Kasumi-1 (cell line): ENCODE data around the gene SYNGAP1.

Experiments used
- DNase-seq, 2 experiments: peaks; one replicate each; lab custom pipeline; 2025; lab: John Stamatoyannopoulos, UW

SYNGAP1 gene

DNA sequence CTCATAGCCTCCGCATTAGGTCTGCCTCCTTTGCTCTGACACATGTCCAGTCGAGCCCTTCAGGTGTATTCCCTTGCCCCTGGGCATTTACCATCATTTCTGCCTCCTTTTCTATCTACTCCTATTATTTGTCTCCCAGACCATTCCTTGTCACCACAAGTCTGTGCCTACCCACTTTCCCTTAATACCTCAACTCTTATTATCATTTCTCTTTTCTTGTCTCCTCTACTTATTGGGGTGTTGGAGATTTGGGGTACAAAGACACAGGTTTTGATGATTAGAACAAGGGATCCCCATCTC lies 1.4 kb downstream of the SYNGAP1 start:
- no peak for DNase-seq

DNA sequence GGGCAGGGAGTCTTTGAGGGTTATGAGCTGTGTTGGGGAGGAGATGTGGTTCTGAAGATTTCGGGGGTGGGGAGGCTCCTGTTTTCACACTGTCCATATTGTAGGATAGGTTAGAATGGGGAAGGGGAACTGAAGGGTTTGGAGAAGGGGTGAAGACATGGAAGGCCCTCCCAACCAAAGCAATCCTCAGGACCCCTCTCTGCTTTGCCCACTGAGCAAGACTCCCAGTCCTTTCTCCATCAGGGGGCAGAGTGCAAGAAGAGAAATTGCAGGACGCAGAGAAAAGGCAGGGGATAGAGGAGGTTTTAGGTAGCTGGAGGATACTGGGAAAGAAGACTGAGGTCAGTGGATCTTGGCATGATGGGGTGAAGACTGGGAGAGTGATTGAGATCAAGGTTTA lies 3.9 kb downstream of the SYNGAP1 start:
- no peak for DNase-seq

DNA sequence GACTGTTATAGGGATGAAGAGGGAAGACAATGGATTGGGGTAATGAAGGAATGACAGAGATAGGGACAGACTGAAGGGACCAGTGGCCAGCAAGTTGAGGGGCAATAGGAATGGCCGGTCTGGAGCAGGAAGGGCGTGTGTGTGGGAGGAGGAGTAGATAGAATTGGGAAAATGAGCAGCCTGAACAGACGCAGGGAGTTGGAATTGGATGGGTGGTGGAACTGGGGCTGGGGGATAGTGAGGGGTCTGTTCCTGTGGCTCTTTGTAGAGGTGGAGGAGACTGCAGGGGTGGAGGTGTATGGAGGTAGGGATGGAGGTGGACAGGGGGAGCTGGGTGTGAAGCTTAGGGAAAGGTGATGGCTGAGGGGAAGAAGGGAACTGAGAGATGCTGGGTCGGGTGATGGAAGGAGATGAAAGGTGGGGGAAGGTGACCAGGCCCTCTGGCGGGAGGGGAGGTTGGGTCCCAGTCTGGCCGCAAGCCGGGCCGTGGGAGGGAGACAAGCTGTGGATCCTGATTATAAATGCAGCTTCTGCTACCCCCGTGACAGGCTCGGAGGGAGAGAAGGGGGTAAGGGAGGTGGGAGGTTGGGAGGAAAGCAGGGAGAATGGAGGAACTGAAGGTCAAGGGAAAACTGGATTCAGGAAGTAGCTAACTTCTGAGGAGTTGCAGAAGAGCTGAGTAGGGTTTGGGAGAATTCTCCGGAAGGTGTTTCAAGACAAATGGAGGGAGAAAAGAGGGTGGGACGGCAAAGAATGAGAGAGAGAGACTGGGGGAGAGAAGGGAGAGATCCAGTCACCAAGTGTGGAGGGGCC lies 5.2 kb downstream of the SYNGAP1 start:
- DNase-seq, result no peak

DNA sequence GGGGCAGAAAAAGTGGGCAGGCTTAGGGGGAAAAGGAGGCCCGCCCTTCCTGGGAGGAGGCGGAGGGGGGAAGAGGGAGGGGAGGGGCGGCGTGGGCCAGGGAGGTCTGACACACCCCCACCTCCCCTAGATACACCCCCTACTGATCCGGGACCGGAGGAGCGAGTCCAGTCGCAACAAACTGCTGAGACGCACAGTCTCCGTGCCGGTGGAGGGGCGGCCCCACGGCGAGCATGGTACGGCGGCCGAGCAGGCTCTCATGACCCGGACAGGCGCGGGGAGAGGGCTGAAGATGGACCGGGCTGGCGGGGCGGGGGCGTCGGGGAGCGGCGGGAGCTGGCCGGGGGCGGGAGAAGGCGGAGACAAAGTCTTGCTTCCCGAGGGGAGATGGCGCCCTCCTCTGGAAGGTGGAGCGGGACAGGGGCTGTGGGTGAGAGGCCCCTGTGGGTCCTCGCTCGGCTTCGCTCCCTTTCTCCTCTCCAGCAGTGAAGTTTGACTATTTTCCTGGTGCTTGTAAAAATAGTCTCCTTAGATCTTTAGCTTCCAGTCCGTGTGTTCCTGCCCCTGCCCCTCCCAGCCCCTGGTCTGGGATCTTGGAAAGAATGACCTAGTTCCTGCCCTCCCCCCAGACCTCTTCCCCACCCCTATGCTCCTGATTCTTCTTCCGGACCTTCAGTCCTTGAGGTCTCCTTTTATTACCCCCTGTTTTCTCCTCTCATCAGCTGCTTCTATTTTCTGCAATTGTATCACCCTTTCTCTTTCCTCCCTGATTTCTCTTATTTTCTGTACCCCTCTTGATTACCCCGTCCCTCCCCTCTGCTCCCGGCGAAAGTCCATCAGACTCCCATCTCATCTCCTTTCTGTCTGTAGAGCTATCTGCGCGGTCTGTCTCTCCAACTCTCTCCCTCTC lies 6.1 kb downstream of the SYNGAP1 start:
- peak; percentile 84 to 86 for DNase-seq

DNA sequence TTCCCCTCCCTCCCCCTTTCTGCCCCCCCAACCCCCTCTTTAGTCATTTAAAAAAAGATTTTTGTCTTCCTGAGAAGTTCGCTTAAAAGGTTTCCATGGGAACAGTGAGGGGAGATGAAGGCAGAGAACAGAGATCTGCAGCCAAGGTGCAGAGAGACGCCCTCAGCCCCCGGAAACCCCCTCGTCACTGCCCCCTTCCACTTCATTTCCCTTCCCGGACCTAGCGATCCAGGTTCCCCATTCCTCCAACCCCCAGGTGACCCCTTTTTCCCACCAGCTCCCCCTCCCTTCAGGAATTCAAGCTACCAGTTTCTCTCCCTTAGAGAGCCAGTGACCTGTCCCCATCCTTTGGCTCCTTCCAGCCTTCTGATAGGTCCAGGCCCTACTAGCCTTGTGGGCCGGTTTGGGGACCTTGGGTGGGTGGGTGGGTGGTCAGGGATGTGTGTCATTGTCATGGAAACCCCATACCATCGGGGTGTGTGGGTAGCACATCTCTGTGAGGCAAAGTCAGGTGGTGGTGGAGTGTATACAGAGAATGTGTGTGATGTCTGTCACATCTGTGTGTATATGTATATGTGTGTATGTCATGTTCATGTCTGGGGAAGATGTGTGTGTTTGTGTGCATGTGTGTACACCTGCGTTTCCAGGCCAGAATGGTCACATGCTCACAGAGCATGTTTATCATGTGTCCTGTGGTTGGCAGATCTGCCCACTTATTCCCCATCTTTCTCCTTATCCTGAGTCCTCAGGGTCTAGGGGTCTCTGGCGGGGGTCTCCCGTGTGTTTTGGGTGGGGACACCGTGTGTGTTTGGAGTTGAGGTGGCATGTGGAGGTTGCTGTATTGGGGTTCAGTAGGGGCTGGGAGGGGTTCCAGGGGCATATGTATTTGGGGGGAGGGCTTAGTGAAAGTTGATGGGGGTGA lies 7.0 kb downstream of the SYNGAP1 start:
- DNase-seq, result no peak

DNA sequence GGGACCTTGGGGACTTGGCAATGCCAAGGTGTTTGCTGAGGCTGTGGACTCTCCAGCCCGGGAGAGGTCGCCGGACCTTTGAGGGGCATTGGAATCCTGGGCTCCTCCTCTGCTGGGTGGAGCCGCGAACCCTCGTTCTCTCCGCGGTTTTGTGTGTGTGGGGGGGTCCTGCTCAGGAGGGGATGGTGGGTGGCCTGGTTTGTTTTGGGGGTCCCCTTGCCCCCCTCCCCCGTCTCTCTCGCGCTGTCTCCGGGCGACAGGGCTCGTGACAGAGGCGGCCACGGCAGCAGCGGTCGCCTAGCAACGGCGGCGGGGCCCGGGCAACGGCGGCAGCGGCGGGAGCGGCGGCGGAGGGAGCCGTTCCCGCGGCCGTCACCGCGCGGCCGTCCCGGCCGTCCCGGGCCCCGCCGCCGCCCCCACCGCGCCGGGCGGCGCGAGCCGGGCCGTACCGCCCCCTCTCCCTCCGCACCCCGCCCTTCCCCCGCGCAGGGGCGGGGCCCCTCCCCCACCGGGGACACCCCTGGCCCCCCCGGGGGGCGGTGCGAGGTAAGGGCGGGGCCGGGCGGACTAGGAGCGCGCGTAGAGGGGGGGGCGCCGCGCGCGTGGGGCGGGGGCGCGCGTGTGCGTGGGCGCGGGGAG lies 7.8 kb downstream of the SYNGAP1 start:
- peak in 1 of 2 experiments; percentile 28 for DNase-seq

DNA sequence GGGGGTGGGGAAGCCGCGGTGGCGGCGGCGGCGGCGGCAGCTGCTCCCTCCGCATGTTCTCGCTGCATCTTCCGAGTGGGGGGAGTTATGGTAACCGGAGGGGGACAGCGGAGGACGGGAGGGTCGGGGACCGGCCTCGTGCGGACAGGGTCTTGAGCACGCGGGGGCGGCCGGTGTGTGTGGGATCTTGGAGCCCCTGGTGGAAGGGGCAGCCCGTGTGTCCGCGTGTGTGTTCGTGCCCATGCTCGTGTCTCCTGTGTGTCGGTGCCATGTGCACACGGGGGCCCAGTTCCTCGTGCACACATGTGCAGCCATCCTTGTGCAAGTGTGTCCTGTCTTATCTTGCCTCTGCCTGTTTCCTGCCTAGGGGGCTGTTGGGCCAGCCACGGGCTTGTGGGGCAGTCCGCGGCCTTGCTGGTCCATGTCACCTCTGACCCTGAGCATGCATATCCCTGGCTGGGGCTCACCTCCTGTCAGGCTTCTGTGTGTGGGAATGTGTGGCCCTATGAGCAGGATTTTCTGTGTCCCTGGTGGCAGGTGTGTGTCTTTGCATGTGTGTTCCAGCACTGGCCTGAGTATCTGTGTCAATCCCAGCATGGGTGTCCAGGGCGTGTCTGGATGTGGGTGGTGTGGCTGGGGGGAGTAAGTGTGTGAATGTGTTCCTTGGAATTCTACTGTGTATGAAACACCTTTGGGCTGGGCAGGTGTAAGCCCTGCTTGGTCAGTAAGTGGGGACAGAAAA lies 8.5 kb downstream of the SYNGAP1 start:
- peak; percentile 52 to 69 for DNase-seq

DNA sequence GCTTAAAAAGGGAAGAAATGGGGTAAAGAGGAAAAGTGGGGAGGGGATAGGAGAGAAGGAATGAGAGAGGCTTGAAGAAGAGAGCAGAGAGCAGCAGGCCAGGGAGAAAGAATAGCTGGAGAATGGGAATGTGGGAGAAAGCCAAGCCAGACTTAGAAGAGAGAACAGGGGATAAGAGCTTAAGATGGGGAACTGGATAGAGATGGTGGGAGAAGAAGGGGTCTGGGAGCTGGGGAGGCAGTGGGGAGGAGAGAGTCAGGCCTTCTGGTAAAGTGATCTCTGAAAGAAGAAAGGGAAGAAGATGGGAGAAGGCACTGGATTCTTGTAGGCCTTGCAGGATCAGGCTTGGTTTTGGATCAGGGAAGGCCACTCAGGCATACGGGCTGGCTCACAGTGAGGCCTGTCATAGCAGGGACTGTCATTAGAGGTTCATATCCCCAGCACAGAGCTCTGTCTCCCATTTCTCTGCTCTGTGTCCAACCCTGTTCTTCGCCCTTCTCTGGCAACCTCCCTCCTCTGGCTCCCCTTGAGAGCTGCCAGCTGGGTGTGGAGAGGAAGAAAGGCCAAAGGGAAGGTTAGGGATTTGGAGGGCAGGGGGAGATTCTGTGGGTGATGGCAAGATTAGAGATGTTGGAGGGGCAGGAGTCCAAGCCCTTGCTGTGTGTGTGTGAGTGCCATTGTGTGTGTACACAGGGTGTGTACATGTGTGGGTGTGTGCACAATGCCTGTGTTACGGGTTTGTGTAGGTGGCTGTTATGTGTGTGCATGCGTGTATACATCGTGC lies 9.3 kb downstream of the SYNGAP1 start:
- DNase-seq, result no peak

DNA sequence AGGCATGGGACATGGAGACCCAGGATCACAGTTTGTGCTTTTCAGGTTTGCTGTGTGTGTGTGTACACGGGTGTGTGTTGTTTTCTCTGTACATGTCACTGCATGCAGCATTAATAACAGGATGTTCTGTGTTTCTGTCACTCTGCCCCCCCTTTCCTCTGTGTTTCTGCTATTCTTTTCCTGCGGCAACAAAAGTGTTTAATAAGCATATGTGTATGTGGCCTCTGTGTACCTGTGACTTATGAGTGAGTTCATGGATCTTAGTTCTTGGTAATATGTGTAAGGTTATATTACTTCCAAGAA lies 9.8 kb downstream of the SYNGAP1 start:
- DNase-seq, result no peak

DNA sequence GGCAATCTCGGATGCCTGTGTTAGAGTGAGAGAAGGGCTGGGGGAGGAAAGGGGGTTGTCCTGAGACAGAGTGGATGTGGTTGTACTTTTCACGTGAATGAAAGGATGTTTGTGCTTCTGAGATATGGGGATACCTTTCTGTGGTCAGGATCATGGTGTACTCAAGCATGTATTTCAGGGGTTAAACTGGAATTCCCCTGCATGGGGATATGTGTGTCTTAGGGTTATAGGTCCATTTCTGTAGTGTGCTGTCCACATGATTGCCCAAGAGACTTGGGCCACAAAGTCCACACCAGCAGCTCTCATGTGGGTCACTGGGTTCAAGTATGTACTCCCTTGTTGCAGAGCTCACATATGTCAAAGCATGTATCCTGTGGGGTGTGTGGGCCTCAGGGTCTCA lies 10.5 kb downstream of the SYNGAP1 start:
- DNase-seq, result no peak

DNA sequence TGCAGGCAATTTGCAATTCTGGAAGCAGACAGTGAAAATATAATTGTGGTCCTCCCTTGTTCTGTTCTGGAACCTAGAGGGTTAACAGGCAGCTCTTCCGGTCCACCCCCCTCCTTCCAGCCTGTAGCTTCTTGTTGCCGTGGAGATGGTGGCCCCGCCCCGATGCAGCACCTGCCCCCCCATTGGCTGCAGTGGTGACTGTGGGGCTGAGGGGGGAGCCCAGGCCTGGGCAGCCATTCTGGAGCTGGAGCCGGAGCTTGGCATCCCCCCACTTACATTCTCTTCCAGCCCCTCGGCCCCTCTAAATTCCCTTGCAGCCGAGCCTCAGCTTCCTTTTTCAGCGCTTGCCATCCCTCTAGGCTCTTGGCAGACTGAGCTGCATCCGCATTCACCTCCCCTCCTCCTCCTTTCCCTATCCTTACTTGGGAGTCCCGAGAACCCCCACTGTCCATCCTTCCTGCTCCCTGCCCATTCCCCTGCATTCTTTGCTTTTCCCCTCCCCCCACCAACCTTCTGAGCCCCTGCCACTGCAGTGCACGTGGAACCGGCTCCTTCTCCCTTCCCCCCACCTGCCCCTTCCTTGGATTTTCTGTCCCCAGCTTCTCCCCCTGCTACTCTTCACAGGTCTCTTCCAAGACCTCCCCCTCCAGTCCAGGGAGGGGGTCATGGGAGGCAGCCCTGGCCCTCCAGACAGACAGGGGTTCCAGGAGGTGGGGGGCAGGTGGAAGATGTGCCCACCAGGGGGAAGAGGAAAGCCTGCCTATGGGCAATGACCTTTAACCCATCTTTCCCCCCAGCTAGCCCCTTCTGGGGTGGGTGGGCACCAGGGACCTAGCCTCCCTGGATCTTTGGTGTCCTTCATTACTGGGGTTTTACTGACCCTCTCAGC lies 11.4 kb downstream of the SYNGAP1 start:
- DNase-seq, result peak; percentile 83 to 88

DNA sequence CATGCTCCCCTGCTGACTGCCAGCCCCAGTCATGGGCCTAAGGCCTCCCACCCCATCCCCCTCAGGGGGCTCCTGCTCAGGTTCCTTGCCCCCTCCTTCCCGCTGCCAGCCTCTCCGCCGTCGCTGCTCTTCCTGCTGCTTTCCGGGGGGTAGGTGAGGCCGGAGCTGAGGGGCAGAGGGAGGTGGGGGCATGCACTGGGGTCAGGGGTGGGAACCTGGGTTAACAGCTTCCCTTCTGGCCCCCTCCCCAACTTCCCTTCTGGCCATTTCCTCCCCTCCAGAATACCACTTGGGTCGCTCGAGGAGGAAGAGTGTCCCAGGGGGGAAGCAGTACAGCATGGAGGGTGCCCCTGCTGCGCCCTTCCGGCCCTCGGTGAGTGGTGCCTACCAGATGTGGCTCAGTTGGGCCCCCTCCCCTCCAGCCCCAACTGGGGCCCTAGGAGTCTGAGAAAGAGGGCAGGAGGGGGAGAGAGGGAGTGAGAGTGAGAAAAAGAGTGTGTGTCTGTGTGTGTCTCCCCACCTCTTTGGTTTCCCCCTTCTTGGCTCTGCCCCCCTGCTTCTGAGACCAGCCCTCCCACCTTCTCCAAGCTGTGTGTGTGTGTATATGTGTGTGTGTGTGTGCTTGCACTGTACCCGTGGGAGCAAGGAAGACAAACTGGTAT lies 12.1 kb downstream of the SYNGAP1 start:
- DNase-seq, result peak; percentile 62 to 82

DNA sequence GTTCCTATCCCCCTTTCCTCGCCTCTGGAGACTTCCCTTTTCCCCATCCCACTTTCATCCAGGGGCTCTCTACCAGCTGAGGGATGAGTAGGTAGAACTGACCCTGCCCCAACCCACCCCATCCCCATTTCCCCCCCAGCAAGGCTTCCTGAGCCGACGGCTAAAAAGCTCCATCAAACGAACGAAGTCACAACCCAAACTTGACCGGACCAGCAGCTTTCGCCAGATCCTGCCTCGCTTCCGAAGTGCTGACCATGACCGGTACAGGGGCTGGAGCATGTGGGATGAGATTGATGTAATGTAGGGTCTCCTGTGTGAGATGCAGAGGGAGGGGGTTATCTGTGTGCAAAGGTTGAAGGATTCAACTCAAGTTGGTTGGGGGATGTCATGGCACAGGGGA lies 12.7 kb downstream of the SYNGAP1 start:
- DNase-seq, result no peak

DNA sequence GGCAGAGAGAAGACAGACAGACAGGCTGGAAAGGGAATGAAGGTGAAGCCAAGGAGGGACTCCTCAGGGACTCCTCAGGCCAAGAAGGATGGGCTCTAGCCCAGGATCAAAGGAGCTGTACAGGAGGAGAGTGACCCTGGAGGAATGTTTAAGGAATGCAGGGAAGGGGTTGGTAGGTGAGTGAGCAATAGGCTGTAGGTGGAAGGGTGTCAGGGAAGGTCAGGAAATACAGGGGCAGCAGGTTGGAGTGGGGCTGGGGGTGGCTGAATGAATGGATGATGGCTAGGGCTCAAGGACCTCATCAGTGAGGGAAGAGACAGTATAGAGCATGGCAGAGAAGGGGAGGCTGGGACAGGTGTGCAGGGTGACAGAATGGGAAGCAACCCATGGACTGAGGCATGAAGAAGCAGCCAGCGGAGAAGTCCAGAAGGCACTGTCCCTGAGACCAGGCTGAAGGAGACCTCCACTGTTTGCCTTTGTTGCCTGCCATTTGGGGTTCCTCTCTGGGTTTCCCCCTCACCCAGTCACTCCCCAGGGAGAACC lies 13.2 kb downstream of the SYNGAP1 start:
- no peak for DNase-seq

DNA sequence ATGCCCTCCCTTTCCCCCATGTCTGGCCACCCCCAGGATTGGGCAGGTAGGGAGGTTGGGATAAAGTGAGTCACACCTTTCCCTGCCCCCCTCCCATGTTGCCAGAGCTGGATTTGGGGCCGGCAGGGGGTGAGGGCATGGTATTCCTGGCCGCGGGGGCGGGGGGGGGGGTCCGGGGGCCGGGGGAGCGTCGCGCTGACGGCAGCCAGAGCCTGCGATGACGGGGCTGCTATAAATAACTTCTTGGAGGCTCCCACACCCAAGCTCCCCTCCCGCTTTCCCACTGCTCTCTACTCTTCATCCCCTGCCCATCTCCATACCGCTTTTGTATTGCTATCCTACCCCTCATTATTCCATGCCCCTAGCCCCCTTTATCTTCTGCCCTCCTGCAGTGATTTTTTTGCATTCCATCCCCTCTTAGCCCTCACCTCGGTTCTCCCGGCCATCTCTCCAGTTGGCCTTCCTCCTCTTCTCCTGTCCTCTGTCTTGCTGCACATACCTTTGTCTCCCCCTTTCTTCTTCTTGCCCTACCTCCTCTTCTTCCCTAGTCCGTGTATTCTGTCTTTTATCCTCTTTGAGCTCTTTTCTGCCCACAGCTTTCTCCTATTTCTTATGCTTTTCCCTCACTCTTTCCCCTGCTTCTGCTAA lies 13.8 kb downstream of the SYNGAP1 start:
- DNase-seq, result no peak

DNA sequence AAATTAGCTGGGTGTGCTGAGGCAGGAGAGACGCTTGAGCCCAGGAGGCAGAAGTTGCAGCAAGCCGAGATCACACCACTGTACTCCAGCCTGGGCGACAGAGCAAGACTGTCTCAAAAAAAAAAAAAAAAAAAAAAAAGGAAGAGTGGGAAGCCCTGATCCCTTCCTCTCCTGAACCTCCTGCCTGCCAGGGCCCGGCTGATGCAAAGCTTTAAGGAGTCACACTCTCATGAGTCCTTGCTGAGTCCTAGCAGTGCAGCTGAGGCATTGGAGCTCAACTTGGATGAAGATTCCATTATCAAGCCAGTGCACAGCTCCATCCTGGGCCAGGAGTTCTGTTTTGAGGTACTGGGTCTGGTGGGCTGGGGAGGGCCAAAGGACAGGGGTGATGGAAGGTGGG lies 15.1 kb downstream of the SYNGAP1 start:
- no peak for DNase-seq

DNA sequence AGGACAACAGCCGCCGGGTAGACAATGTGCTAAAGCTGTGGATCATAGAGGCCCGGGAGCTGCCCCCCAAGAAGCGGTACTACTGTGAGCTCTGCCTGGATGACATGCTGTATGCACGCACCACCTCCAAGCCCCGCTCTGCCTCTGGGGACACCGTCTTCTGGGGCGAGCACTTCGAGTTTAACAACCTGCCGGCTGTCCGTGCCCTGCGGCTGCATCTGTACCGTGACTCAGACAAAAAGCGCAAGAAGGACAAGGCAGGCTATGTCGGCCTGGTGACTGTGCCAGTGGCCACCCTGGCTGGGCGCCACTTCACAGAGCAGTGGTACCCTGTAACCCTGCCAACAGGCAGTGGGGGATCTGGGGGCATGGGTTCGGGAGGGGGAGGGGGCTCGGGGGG lies 17.8 kb downstream of the SYNGAP1 start:
- DNase-seq, result no peak

DNA sequence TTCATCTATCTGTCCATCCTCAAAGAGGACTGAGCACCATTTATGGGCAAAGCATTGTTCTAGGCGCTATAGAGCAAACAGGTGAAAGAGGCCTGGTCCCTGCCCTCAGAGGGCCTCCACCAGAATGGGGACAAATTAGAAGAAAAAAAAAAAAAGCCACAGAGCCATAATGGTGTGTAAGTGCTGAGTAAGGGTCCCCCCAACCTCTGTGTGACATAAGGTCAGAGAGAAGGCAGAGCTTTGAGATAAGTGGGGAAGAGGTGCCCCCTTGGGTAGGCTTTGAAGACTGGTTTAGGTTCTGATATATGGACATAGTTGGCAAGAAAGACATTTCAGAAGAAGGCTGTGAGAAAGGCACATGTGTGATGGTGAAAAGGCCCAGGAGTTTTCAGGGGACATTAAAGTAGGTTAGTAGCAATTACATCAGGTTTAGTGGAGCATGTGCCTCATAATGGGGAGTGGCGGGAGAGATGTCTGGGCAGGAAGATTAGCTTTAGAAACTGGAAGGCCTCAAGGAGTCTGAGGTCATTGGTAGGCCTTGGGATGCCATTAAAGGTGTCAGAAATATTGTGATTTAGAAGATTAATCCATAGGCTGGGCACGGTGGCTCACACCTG lies 19.2 kb downstream of the SYNGAP1 start:
- no peak for DNase-seq
